ENCODE measurements around the gene RPS6KA2.

The RPS6KA2 gene

GRCh38 chr6:166600931-166601330 lies 26.1 kb downstream of the RPS6KA2 start:
- Mint-ChIP-seq H3K9me3 (no peaks in the 10 kb centered on the region), H3K4me1 (no peaks in the 10 kb centered on the region), H3K27ac (no peak overlapping the region), H3K27me3 (ENCODE audit: low read depth) (peaks cover 8% of the 10 kb centered on the region), H3K4me3 (no peak overlapping the region), H3K36me3 (ENCODE audit: low read depth) (peaks cover 5% of the 10 kb centered on the region)
- no peak for TF ChIP-seq CTCF (IDR thresholded peaks at IDR 0.05; ENCODE audit: unreplicated experiment in 3 of 3)

- Mint-ChIP-seq H3K27ac (no peak overlapping the region), H3K9me3 (no peaks in the 10 kb centered on the region), H3K27me3 (ENCODE audit: low read depth) (peaks cover 12% of the 10 kb centered on the region), H3K4me3 (no peak overlapping the region), H3K36me3 (ENCODE audit: low read depth) (peaks cover 5% of the 10 kb centered on the region), H3K4me1 (no peaks in the 10 kb centered on the region)
- no peak for TF ChIP-seq CTCF (IDR thresholded peaks at IDR 0.05; ENCODE audit: unreplicated experiment in 3 of 3)
These were observed 27.8 kb downstream of the RPS6KA2 start for GRCh38 chr6:166599205-166599604.

DNA sequence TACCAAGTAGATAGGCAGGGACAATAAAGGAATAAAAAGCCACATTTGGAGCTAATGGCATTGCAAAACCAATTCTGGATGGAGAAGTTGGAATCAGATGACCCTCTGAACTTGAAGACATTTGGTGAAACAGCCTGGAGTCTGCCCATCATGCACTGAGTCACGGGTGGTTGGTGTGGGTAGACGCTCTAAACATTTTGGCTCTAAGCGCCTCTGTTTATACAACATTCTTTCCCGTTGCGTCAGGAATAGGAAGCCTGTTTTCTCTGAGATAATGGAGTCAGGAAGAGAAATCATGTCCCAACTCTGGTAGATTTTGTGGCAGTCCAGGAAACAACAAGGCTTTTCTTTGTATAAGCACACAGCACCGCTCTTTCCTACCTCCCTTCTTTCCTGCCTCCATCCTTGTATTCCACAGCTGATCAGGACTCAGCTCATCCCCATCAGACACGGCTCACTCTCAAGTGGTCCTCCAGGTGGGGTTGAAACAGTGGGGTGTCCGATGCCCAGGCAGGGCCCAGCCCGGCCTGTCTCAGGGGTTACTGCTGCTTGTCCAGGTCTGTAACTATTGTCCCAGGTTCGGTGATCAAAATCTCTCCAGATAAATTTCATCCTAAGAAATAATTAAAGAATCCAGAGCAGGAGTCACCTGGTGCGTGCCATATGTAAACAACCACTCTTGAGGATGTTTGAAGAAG lies 28.5 kb downstream of the RPS6KA2 start:
- Mint-ChIP-seq H3K4me1 (no peaks in the 10 kb centered on the region), H3K36me3 (ENCODE audit: low read depth) (peaks cover 5% of the 10 kb centered on the region), H3K27me3 (ENCODE audit: low read depth) (peaks cover 12% of the 10 kb centered on the region), H3K9me3 (no peaks in the 10 kb centered on the region), H3K27ac (no peak overlapping the region), H3K4me3 (no peak overlapping the region)
- TF ChIP-seq CTCF (IDR thresholded peaks at IDR 0.05; ENCODE audit: unreplicated experiment in 3 of 3): no peak

- Mint-ChIP-seq H3K9me3 (no peaks in the 10 kb centered on the region), H3K36me3 (ENCODE audit: low read depth) (peaks cover 5% of the 10 kb centered on the region), H3K27me3 (ENCODE audit: low read depth) (peaks cover 12% of the 10 kb centered on the region), H3K27ac (no peak overlapping the region), H3K4me3 (no peak overlapping the region), H3K4me1 (no peaks in the 10 kb centered on the region)
- no peak for TF ChIP-seq CTCF (IDR thresholded peaks at IDR 0.05; ENCODE audit: unreplicated experiment in 3 of 3)
These were observed 29.2 kb downstream of the RPS6KA2 start for GRCh38 chr6:166597711-166598440.

DNA sequence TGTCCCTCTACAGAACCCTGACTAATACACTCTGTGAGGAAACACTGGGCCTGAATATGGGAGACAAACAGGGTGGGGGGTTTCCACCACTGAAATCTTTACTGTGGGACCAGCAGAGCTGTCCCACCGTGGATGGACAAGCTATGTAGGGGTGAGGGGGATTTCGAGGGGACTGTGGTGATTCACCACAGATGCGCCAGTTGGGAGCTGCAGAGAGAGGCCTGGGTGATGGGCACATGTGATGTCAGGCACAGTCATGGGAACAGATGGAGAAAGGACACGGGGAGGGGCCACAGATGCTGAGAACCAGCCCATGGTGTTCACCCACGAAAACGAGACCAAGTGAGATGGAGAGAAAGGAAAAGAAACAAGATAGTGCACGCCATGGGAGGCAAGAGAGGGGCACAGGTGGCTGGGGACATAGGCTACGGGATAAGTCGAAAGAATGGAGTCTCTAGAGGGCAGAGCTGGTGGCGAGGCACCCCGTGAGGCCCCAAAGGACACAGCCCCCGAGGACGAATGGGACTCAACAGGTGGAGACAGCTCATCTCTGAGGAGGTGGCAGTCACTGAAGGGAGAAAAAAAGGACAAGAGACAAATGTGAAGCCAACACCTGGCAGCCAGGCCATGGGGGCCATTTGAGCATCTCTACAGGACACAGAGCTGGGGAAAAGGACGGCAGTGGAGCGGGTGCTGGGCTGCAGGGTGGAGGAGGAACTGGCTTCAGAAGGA lies 30.1 kb downstream of the RPS6KA2 start:
- no peak overlapping the region for H3K27ac Mint-ChIP-seq
- no peak for TF ChIP-seq CTCF (IDR thresholded peaks at IDR 0.05; ENCODE audit: unreplicated experiment in 3 of 3)
- no peaks in the 10 kb centered on the region for H3K4me1 Mint-ChIP-seq
- peaks cover 5% of the 10 kb centered on the region for H3K36me3 Mint-ChIP-seq (ENCODE audit: low read depth)
- H3K4me3 Mint-ChIP-seq: no peak overlapping the region
- peaks cover 16% of the 10 kb centered on the region for H3K27me3 Mint-ChIP-seq (ENCODE audit: low read depth)
- no peaks in the 10 kb centered on the region for H3K9me3 Mint-ChIP-seq
